COR-L47 (cell line): Measurements from ENCODE around the gene DRG2.
A peak's percentile ranks its signal among the peaks of the same experiment; 100 is the strongest.

Experiments
- DNase-seq: peaks from one replicate; lab custom pipeline; 2025; lab: John Stamatoyannopoulos, UW

Gene DRG2, protein sequence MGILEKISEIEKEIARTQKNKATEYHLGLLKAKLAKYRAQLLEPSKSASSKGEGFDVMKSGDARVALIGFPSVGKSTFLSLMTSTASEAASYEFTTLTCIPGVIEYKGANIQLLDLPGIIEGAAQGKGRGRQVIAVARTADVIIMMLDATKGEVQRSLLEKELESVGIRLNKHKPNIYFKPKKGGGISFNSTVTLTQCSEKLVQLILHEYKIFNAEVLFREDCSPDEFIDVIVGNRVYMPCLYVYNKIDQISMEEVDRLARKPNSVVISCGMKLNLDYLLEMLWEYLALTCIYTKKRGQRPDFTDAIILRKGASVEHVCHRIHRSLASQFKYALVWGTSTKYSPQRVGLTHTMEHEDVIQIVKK

DNA sequence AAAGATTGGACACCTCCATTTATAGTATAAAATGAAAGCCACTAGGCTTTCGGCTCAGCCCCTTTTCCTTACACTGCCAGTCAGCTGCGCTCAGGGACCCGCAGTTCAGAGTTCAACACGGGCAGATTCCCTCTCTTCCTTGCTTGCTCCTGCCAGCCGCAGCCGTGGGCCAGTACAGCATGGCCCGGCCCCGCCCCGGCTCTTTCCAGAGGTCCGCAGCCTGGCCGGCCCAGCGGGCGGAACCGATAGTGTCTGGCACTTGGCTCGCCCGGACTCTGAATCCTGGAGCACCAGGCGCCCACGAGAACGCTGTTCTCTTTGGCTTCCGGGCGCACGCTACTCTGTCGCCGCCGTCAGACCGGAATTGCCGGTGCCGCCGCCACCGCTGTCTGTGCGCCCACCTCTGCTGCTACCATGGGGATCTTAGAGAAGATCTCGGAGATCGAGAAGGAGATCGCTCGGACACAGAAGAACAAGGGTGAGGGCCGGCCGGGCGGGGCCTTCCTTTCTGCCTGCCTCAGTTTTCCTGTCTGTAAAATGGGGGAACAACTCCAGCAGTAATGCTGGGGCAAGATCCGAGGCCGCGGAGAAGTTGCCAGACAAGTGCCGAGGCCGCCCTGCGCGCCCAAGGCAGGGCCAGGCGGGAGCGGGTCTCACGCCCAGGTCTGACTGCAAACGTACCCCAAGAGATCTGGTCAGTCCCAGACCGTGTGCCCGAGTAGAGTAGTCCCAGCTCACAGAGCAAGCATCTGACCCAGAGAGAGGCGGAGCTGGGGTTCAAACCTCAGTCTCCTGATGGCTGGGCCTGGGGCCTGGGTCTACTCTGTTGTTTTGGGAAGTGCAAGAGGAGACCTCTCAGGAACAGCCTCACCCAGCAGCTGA lies at the start of gene DRG2:
Gene DRG2 (plus strand): TSS at position 339 of the 882 bp plus-strand sequence. CDS start 76 bp downstream, at position 415.
- DNase-seq: peak; percentile 67

DNA sequence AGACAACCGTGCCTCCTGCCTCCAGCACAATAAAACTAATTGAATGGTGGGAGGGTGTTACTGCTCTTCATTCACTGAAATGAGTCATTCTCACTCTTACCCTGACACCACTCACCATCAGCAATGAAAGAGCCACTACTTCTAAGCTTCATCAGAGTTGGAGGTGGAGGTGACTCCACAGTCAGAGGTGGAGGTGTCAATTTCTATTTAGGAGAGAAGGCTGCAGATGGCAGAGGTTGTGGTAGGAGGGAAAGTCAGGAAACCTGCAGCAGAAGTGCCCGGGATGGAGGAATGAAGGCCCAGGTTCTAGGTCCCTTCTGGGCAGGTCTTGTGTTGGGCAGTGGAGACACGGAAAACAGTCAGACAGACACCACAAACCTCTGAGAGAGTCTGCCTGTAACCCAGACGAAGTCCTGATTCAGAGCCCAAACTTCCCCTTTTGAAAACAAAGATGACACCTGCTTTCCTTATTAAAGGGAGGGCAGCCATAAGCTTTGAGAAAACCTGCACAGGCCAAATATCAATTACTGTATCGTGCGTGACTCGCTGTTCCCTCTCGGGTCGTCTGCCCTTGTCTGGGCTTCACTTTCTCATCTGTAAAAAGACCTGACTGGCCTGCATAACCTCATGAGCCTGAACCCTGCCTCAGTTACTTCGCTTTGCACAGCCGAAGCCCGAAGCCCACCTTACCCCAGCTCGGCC lies 49.4 kb upstream of the DRG2 start:
- DNase-seq: no peak

DNA sequence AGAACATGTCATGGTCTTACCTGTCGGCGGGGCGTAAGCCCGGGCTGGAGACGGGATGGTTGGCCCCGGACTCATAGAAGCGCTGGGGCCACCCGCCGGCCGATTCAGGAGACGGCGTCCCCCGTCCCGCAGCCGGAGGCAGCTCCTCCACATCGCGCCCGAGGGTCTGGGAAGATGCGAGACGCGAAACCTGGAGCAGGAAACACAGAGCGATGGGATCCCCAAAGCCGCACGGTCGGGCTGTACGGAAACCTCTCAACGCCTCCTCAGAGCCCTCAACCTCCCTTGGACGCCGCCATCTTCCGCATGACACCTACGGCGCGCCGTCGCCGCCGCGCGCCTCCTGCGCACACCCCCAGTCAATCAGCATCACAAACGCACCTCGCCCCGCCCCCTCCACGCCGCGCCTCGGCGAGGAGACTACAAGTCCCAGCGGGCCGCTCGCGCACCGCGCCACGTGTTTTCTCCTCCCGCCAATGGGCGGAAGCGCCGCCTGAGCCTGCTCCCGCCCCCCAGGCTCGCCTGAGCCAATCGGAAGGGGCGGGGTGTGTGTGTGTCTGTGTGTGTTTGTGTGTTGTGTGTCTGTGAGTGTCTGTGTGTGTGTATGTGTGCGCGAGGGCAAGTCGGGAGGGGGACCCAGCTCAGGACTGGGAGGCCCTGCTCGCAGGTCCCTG lies 48.8 kb upstream of the DRG2 start, which contains the start of the genes ATPAF2 and GID4:
Gene ATPAF2 (minus strand): TSS at position 308 of the 674 bp plus-strand sequence. CDS start 155 bp downstream, at position 153.
Gene GID4 (plus strand): TSS at position 548 of the 674 bp plus-strand sequence. CDS start 57 bp downstream, at position 605.
- DNase-seq: peak; percentile 91

DNA sequence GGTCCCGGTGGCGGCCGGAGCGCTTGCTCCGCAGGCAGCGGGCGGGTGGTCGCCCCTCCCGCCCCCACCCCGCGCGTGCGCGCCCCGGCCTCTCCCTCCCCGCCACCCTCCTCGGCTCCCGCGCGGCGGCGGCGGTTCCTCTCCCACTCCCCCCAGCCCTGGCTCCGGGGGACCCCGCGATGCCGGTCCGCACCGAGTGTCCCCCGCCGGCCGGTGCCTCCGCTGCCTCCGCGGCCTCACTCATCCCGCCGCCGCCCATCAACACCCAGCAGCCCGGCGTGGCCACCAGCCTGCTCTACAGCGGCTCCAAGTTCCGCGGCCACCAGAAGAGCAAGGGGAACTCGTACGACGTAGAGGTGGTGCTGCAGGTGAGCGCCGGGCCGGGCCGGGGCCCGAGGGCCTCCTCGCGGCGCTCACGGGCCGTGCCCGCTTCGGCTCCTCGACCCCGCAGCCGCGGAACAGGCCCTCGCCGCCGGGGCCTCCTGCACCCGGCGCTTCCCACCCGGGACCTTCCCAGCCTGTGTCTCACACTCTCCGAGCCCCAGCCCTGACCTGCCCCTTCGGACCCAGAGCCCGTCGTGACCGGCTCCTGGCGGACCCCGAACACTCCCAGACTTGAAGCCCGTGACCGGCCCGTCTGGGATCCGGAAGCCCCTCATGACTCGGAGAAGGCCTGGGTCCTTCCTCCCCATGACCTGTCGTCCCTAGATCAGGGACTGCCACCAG lies 48.0 kb upstream of the DRG2 start:
- no peak for DNase-seq

DNA sequence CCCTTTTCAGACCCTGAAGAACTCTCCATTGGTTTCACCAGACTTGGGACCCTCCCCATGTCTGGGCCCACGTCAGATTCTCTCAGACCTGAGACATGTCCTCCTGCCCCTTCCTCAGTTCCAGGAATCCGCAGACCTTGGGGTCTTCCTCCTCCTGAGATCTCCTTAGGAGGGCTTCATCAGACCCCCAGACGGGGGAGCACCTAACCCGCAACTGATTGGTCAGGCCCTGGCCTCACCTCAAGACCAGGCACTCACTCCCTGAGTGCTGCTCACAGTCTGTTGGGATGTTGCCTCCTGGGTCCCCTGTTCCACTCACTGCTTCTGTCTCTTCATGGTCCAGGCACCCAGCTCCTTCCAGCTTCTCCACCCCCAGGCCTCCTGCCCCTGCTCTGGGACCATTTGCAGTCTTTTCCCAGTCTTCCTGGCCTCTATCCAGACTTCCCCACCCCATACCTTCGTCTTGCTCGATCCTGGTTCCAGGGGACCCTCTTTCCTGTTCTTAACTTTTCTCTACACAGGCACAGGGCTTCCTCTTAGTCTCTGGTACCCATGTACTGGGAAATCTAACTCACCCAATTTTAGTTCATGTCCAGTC lies 47.4 kb upstream of the DRG2 start:
- no peak for DNase-seq

DNA sequence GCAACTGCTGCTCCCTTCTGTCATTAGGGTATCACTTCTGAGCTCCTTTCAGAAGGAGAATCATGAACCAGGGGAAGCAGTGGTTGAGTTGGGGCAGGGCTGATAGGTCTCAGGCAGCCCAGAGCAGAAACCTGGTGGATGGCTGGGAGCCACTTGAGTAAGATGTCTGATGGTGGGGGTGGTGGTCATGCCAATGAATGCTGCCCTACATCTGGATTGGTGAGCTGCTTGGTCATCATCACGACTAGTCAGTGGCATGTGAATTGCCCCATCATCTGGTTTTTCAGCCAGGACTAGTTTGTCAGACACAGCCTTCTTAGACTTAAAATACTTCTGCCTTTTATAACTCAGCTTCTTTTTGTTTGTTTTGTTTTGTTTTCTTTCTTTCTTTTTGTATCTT lies 46.0 kb upstream of the DRG2 start:
- DNase-seq: no peak

DNA sequence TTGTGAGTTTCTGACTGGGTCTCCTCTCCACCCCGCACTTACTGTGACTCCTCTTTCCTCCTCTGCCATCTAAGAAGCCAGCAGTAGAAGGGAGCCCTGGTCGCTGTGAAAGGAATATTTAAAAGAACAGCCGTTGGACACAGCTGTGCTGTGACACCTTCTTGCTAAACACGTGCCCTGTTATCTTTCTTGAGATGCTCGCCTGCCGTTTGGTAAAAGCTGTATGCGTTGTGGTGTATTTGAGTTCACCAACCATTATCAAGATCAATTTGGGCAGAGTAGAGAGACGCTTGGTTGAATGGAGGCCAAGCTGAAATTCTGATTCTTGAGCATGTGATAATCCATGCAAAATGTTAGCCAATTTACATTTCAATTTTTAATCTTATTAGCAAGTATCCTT lies 44.8 kb upstream of the DRG2 start:
- DNase-seq: no peak

DNA sequence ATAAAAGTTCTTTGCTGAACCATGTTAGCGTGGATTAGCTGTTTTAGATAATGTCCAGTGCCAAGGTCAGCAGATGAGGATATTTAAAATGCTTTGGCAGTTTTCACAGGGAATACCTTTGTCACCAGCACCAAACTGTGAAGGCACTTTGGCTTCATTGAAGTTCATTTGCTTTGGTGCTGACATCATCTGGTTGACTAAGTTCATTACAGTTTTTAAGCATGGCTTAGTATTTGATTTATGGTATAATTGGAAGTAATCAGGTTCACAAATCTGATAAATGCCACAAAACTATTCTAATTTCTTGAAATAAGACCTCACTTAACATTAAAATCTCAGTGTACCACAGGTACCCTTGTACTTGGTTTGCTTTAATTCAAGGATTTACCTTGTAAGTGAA lies 44.3 kb upstream of the DRG2 start:
- no peak for DNase-seq

DNA sequence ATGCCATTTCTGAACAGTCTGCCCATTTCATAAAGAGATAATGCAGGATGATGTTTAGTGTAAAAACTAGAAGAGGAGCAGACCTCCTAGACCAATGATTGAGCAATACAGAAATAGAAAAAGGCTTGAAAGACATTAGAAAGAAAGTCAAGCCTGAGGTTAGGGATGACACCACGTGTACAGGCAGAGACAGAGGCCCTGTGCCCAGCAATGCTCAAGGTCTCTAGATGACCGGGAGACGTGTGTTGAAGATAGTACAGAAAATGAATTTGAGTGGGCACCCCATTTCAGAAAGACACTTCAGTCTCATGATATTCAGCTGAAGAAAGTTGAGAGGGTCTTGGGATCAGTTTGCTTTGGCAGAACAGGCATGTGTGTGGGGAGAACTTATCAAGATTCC lies 43.1 kb upstream of the DRG2 start:
- DNase-seq: no peak

DNA sequence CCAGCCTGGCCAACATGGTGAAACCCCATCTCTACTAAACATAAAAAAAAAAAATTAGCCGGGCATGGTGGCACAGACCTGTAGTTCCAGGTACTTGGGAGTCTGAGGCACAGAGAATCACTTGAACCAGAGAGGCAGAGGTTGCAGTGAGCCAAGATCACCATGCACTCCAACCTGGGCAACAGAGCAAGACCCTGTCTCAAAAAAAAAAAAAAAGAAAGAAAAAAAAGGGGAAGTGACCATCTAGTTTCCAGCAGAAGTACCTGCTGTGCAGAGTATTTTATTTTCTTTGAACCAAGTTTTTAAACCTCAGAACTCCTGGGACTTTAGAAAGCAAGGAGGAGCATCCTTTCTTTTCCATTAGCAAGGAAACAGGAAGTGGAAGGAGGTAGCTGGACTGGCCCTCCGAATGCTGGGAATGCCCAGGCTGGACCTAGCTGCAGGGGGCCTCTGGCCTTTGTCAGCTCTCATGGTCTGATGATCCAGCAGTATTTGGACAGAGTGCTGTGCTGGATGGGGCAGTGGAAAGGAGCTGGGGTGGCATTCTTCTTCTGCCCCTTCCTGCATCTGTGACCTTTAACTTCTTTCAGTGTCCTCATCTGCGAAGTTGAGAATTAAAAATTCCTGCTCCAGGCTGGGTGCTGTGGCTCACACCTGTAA lies 41.9 kb upstream of the DRG2 start:
- no peak for DNase-seq

DNA sequence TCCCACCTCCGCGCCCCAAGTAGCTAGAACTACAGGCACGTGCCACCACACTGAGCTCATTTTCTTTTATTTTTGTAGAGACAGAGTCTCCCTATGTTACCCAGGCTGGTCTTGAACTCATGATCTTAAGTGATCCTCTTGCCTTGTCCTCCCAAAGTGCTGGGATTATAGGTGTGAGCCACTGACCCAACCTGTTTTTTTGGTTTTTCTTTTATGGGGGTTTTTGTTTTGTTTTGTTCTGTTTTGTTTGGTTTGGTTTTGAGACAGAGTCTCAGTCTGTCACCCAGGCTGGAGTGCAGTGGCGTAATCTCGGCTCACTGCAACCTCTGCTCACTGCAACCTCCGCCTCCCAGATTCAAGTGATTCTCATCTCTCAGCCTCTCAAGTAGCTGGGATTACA lies 32.2 kb upstream of the DRG2 start:
- DNase-seq: no peak

DNA sequence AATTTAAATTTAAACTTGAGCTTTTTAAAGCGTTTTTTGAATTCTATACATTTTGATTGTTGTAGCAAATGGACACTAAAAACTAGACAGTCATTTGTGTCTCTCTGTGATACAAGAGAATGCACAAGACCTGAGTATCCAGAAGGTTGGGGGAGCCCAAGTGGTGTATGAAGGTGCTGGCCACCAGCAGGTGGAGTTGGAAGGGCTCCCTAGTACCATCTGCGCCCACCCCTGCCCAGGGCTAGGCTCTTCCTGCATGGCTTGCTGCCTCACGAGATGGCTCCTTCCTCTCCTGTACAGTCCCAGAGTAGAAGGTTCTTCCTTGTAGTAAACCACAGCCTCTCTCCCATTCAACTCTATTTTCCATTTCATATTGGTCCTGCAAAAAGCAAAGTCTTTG lies 31.5 kb upstream of the DRG2 start:
- no peak for DNase-seq

DNA sequence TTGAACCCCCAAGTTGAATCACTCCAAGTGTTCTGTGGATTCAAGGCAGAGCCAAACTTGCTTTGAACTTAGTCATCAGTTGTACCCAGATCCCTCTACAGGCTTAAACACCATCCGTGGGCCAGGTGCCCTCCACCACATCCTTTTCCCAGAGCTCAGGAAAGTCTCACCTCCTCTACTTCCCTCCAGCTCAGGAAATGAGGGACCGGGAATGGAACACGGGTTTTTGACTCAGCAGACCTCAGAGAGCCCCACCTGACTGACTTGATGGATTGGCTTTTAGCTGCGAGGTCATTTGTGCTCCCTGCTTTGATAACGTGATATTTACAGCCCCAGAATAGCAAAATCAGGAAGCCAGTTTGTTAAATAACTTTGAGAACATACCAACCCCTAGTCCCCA lies 28.5 kb upstream of the DRG2 start:
- no peak for DNase-seq

DNA sequence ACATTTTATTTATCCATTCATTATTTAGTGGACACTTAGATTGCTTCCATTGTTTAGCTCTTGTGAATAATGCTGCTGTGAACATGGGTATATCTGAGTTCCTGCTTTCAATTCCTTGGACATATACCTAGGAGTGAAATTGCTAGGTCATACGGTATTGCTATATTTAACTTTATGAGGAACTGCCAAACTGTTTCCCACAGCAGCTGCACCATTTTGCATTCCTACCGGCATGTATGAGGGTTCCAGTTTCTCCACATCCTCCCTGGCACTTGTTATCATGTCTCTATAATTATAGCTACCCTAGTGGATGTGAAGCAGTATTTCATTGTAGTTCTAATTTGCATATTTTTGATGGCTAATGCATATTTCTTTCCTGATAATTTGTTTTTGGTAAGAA lies 23.7 kb upstream of the DRG2 start:
- DNase-seq: no peak

DNA sequence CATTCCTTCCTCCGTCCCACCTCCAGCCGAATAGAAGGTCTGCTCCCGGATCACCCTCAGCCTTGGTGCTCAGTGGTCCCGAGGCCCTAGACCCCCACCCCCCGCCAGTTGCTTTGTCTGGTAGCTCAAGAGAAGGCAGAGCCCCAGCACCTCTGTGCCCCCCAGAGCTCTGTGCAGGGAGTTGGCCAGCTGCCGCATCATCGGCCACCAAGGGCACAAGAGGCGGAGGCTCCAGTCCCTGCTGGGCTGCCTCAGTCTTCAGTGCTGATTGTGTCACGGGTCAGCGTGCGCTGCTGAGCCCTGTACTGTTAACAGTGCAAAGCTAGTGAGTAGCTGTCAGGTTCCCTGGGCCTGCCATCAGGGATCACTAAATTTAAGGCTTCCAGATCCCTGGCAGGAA lies 22.2 kb upstream of the DRG2 start:
- no peak for DNase-seq

DNA sequence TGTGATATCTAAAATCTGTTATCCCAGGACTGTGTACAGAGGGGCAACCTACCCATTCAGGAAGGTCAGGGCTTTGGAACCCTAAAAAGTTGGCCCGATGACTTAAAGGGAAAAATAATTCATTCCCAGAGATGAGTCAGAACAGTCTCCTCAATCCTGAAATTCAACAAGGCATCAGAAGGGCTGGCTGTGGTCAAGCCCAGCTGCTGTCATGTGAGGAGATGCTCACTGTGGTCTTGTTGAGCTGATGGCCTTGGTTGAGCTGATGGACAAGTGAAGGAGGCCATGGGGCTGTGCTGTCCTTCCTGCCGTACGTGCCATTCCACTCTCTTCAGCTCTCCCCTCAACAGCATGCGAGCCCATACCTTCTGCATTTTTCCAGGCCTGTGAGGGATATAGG lies 20.9 kb upstream of the DRG2 start:
- DNase-seq: no peak

DNA sequence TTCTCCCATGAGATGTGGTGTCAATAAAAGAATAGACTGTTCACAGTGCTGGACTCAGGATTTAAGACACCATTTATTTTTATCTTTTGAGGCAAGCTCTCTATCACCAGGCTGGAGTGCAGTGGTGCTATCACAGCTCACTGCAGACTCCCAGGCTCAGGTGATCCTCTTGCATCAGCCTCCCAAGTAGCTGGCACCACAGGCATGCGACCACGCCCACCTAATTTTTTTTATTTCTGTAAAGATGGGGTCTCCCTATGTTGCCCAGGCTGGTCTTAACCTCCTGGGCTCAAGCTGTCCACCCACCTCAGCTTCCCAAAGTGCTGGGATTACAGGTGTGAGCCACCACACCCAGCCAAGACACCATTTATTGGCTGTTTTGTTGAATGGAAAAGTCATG lies 18.6 kb upstream of the DRG2 start:
- no peak for DNase-seq

DNA sequence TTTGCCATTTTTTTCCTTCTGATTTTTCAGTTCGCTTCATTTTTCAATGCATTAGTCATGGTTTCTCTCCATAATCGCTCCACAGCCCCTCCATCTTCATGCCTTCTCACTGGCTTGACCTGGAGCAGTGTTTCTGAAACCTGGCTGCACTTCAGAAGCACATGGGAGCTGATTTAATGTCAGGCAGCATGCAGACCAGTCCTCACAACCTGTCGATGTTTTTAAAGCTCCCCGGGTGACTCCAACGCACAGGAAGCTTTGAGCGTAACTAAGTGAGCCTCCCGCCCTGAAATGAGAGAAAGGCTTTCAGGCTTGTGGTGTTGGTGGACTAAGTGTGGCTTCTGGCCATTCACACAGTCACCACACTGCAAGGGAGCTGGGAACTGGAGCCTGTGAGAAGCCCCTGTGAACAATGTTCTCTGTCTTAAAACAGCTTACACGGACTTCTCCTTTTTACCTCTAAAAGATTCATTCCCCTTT lies 16.8 kb upstream of the DRG2 start:
- no peak for DNase-seq

DNA sequence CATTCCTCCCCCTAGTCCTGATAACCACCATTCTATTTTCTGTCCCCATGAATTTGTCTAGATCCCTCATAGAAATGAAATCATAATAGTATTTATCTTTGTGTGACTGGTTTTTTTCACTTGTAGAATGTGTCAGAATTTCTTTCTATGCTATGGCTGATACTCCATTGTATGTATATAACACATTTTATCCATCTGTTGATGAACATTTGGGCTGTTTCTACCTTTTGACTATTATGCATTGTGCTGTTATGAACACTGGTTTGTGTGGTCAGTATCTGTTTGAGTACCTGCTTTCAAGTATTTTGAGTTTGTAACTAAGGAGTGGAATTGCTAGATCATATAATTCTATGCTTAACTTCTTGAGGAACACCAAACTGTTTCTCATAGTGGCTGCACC lies 16.0 kb upstream of the DRG2 start:
- DNase-seq: no peak
